K562 (cell line): ENCODE results near the gene TRAPPC1. TPM values are rescaled to one million over a fixed set of nuclear protein-coding genes. Genes with fewer than 3 reads are reported as not detected.

Source experiments
- ATAC-seq: fragments of 200-7000 bp; cut with Tn5 transposase; 3 replicates; pipeline ENCODE4 v1.9.1; 2020; ENCODE audit warnings: moderate library complexity
- BruUV-seq: library from RNA; stranded (reverse); fragments of 400-500 nt; replicated peaks from 2 replicates; lab custom pipeline; 2021; lab: Mats Ljungman, UMichigan
- CTCF ChIA-PET: fragments of 300-600 bp; formaldehyde crosslinking; extraction: SDS; loops from one replicate; lab custom pipeline; 2021; ENCODE audit warnings: low intra/inter-chr PET ratio; lab: Yijun Ruan, JAX
- POLR2A ChIA-PET: fragments of 300-600, 350-650 bp; sonication (Branson Sonifier 250); formaldehyde crosslinking; extraction: SDS; loops from one replicate; lab custom pipeline; 2021; ENCODE audit warnings: antibody characterized with exemption, inconsistent platforms; lab: Yijun Ruan, JAX
- DNase-seq, 4 experiments: peaks; one replicate each; pipeline versions ENCODE4 v3.0.0 to v3.0.0-alpha.2; 2011 to 2018; ENCODE audit warnings: low spot score in 3 of 4, mixed read lengths in 3 of 4; ENCODE audit errors: extremely low read depth in 1 of 4
- FAIRE-seq: peaks from 2 replicates; lab custom pipeline; 2011; peaks lifted over from hg19 to GRCh38; lab: Jason Lieb, UNC
- H2AFZ ChIP-seq: 2 replicates; pipeline ENCODE4 v1.6.0; 2011; ENCODE audit warnings: low read depth, low read length, control low read depth, inconsistent platforms
- H3K27ac ChIP-seq: fragments of 200-600 bp; 3 replicates; pipeline ENCODE4 v1.8.0; 2011; ENCODE audit warnings: low read depth, mild to moderate bottlenecking, control low read depth, inconsistent platforms, low read length, moderate library complexity, mixed read lengths; ENCODE audit errors: extremely low read depth
- H3K27me3 ChIP-seq, 2 experiments: fragments of 300-600 bp in 1 of 2; 2 replicates in 1 of 2; 3 replicates in 1 of 2; pipeline versions ENCODE4 v1.6.0 to v1.8.0; 2011; ENCODE audit warnings: inconsistent platforms in 2 of 2, low read length in 2 of 2, mild to moderate bottlenecking in 1 of 2, mixed read lengths in 1 of 2, moderate library complexity in 1 of 2; ENCODE audit not compliant: control insufficient read depth in 2 of 2, insufficient read depth in 2 of 2
- H3K36me3 ChIP-seq: fragments of 300-600 bp; 3 replicates; pipeline ENCODE4 v1.8.0; 2011; ENCODE audit warnings: mild to moderate bottlenecking, low read length, inconsistent platforms; ENCODE audit not compliant: control insufficient read depth, insufficient read depth
- H3K4me1 ChIP-seq, 2 experiments: fragments of 200-600 bp in 1 of 2; replicated peaks in 1 of 2; 2 replicates in 1 of 2; 3 replicates in 1 of 2; pipeline versions ENCODE4 v1.5.1 to v1.8.0; 2011; ENCODE audit warnings: inconsistent platforms in 2 of 2, low read length in 2 of 2, mild to moderate bottlenecking in 1 of 2, mixed read lengths in 1 of 2, moderate library complexity in 1 of 2; ENCODE audit not compliant: control insufficient read depth in 2 of 2, insufficient read depth in 2 of 2
- H3K4me2 ChIP-seq: 2 replicates; pipeline ENCODE4 v1.6.1; 2011; ENCODE audit warnings: low read length, control low read depth, inconsistent platforms, mixed read lengths; ENCODE audit not compliant: insufficient read depth
- H3K4me3 ChIP-seq: fragments of 200-600 bp; sonication (generic), shearing (Covaris generic); 2 replicates; pipeline ENCODE4 v1.5.1; 2016; ENCODE audit warnings: control low read depth, inconsistent platforms
- H3K79me2 ChIP-seq: fragments of 200-600 bp; 3 replicates; pipeline ENCODE4 v1.8.0; 2011; ENCODE audit warnings: low read length, inconsistent platforms; ENCODE audit not compliant: control insufficient read depth, insufficient read depth
- H3K9ac ChIP-seq, 2 experiments: 2 replicates each; pipeline versions ENCODE4 v1.6.0 to v1.6.1; 2011; ENCODE audit warnings: low read depth in 2 of 2, low read length in 2 of 2, control low read depth in 1 of 2, inconsistent platforms in 1 of 2, mild to moderate bottlenecking in 1 of 2, mixed read lengths in 1 of 2; ENCODE audit not compliant: insufficient read depth in 1 of 2
- H3K9me1 ChIP-seq: one replicate; pipeline ENCODE4 v1.6.0; 2011; ENCODE audit warnings: inconsistent platforms, mild to moderate bottlenecking, low read length, moderate library complexity; ENCODE audit not compliant: control insufficient read depth, insufficient read depth
- H3K9me3 ChIP-seq: replicated peaks from 2 replicates; pipeline ENCODE4 v1.5.1; 2011; ENCODE audit warnings: low read depth, low read length, inconsistent platforms; ENCODE audit not compliant: control insufficient read depth, insufficient read depth
- H4K20me1 ChIP-seq: replicated peaks from 2 replicates; pipeline ENCODE4 v1.6.1; 2011; ENCODE audit warnings: low read length, inconsistent platforms, mixed read lengths; ENCODE audit not compliant: control insufficient read depth, insufficient read depth
- CBX3 ChIP-seq, 2 experiments: IDR thresholded peaks; 1 replicate in 1 of 2; 2 replicates in 1 of 2; pipeline ENCODE4 v1.6.1; 2012; ENCODE audit warnings: inconsistent platforms in 2 of 2, low read length in 2 of 2, borderline replicate concordance in 1 of 2, control low read depth in 1 of 2
- EGR1 ChIP-seq: fragments of 450-650 bp; conservative IDR thresholded peaks from 2 replicates; pipeline ENCODE4 v1.6.1; 2017; ENCODE audit warnings: mild to moderate bottlenecking
- HMG20B ChIP-seq: fragments of 250-450 bp; sonication (Bioruptor Pico); IDR thresholded peaks from 2 replicates; pipeline ENCODE4 v1.5.0; 2021; ENCODE audit warnings: mild to moderate bottlenecking
- MCM2 ChIP-seq: fragments of 450-650 bp; IDR thresholded peaks from 2 replicates; pipeline ENCODE4 v1.6.1; 2017; ENCODE audit warnings: low read depth, mild to moderate bottlenecking
- NFRKB ChIP-seq: fragments of 450-650 bp; IDR thresholded peaks from 2 replicates; pipeline ENCODE4 v1.6.1; 2016; ENCODE audit warnings: low read depth
- RAD51 ChIP-seq: fragments of 450-650 bp; IDR thresholded peaks from 2 replicates; pipeline ENCODE4 v1.7.1; 2016; ENCODE audit warnings: low read depth, mild to moderate bottlenecking, borderline replicate concordance
- RNF2 ChIP-seq: sonication (generic); IDR thresholded peaks from 2 replicates; pipeline ENCODE4 v1.6.1; 2016
- TGIF2 ChIP-seq: sonication (generic); formaldehyde crosslinking; IDR thresholded peaks from 2 replicates; pipeline ENCODE4 v1.8.1; 2022; ENCODE audit warnings: mild to moderate bottlenecking, missing genetic modification reagents, moderate library complexity
- WGBS: fragments of 100-300 bp; shearing (Covaris generic); methylation state at CpG from one replicate; pipeline ENCODE4 v1.1.6; 2016; ENCODE audit warnings: low coverage, mixed read lengths; ENCODE audit not compliant: insufficient coverage; ENCODE audit errors: missing lambda C conversion rate; 5-methylcytosine and 5-hydroxymethylcytosine counted together
- in situ Hi-C: fragments of 300-500 bp; cut with MboI; formaldehyde crosslinking; loops from 4 replicates; pipeline ENCODE4 v1.15.0; 2018; ENCODE audit warnings: inconsistent platforms, mixed read lengths
- intact Hi-C: fragments of 100-400 bp; cut with micrococcal nuclease; formaldehyde crosslinking; loops from 2 replicates; pipeline ENCODE4 v1.14.2; 2022
- polyA plus RNA-seq, 8 experiments: library from polyadenylated mRNA; depleted of rRNA in 4 of 8; stranded (reverse) in 5 of 8; unstranded in 3 of 8; fragments of >200 nt; fragmentation: Nextera tagmentation in 2 of 8; fragmentation: Illumina TruSeq in 1 of 8; extraction: Ambion mirVana in 2 of 8; extraction: Trizol in 1 of 8; gene quantifications; 2 replicates each; pipeline versions ENCODE4 v1.2.1 to v1.2.3, GENCODE V29; 2011 to 2014; ENCODE audit warnings: inconsistent platforms in 1 of 8, missing spikeins in 1 of 8
- total RNA-seq, 7 experiments: library from RNA; depleted of rRNA in 6 of 7; stranded (reverse); fragments of >200 nt in 6 of 7; fragmentation: Illumina TruSeq in 2 of 7; extraction: Trizol in 2 of 7; gene quantifications; 2 replicates each; pipeline versions ENCODE4 v1.2.1 to v1.2.3, GENCODE V29; 2011 to 2021; ENCODE audit warnings: low replicate concordance in 1 of 7
- TF ChIP-seq, protein P1 (sequence below): fragments of 250-450 bp; sonication (Bioruptor Pico); IDR thresholded peaks from 2 replicates; pipeline ENCODE4 v1.4.0; 2020; ENCODE audit warnings: mild to moderate bottlenecking, moderate library complexity
- TF ChIP-seq, protein P2 (sequence below): sonication (generic); formaldehyde crosslinking; IDR thresholded peaks from 2 replicates; pipeline ENCODE4 v1.9.0; 2022; ENCODE audit warnings: mild to moderate bottlenecking, missing genetic modification reagents
- TF ChIP-seq, protein P3 (sequence below): fragments of 450-650 bp; IDR thresholded peaks from 2 replicates; pipeline ENCODE4 v1.6.1; 2016

TRAPPC1 gene
- total and polyA plus RNA-seq, 9 of the 15 experiments (the other 6 are each of a cell fraction or from before 2014, with no cell fraction given): 11.7 to 82.8 (median 36.2) TPM

DNA sequence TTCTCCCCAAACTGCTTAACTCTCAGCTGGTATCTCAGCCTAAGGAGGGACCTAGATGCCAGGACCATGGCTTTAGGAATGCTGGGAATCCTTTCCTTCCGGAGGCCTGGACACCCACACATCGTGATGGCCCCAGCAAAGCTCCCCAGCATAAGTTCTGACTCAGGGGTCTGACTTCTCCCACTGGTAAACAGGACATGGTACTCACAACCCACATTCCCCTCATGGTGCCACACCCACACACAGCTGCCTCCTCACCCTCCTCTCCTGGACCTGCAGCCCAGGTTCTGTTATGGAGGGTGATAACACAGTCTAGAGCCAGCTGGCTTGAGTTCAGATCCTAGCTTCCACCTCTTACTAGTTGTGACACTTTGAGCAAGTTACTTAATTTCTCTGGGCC lies 14.9 kb downstream of the TRAPPC1 start:
- ATAC-seq: no peak
- Histone ChIP-seq H4K20me1 (no peaks in the 10 kb centered on the region), H3K4me1 (peaks cover 18 to 24% of the 10 kb centered on the region in 2 experiments; a peak in 4 of 5 replicates), H3K79me2 (peaks cover 8% of the 10 kb centered on the region; the same call in 1 of the 3 replicates), H3K4me3 (no peak overlapping the region), H2AFZ (peak overlapping the region; percentile 87; the same call in 1 of the 2 replicates), H3K4me2 (peak overlapping the region; percentile 87), H3K9ac (peak overlapping the region; percentile 66 to 92; a peak in 3 of 4 replicates), H3K9me3 (no peaks in the 10 kb centered on the region), H3K9me1 (no peaks in the 10 kb centered on the region), H3K27ac (peak overlapping the region; percentile 88), H3K36me3 (peaks cover 1% of the 10 kb centered on the region; the same call in 1 of the 3 replicates), H3K27me3 (no peaks in the 10 kb centered on the region)
- ChIA-PET POLR2A (no interaction called here), CTCF (no interaction called here)
- peak in 1 of 4 experiments; percentile 20 for DNase-seq
- WGBS: 100% methylated on average over 2 of the region's 2 CpGs
- in situ Hi-C loops: loop anchor here (5.0 kb wide), 1 partner anchor 70 kb away; no protein-coding TSS in a partner anchor
- no peak for TF ChIP-seq HMG20B (CRISPR knock-in tag)
- peak; percentile 40 for TF ChIP-seq EGR1
- intact Hi-C loops: no loop called here
- no TSS peak for BruUV-seq
- FAIRE-seq: no peak

DNA sequence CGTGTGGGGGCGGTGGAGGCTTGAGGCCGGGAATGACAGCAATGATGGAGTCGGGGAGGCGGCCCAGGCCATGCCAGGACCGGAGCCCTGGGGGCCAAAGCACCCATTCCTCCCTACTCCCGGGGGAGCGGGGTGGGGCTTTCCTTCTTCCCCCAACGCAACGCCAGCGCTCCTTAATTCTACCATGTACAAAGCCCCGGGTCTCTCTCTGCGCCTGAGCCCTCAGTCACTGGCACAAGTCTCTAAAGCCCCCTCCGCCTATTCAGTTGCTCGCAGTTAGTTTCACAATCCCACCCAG lies 15.4 kb downstream of the TRAPPC1 start:
- in situ Hi-C loops: loop anchor here (5.0 kb wide), 1 partner anchor 71 kb away; no protein-coding TSS in a partner anchor
- TSS peak; percentile 57 for BruUV-seq
- TF ChIP-seq RAD51: 0 out of 2 replicates have a peak, but pooled peaks have one; percentile 10
- TF ChIP-seq, protein P1, sequence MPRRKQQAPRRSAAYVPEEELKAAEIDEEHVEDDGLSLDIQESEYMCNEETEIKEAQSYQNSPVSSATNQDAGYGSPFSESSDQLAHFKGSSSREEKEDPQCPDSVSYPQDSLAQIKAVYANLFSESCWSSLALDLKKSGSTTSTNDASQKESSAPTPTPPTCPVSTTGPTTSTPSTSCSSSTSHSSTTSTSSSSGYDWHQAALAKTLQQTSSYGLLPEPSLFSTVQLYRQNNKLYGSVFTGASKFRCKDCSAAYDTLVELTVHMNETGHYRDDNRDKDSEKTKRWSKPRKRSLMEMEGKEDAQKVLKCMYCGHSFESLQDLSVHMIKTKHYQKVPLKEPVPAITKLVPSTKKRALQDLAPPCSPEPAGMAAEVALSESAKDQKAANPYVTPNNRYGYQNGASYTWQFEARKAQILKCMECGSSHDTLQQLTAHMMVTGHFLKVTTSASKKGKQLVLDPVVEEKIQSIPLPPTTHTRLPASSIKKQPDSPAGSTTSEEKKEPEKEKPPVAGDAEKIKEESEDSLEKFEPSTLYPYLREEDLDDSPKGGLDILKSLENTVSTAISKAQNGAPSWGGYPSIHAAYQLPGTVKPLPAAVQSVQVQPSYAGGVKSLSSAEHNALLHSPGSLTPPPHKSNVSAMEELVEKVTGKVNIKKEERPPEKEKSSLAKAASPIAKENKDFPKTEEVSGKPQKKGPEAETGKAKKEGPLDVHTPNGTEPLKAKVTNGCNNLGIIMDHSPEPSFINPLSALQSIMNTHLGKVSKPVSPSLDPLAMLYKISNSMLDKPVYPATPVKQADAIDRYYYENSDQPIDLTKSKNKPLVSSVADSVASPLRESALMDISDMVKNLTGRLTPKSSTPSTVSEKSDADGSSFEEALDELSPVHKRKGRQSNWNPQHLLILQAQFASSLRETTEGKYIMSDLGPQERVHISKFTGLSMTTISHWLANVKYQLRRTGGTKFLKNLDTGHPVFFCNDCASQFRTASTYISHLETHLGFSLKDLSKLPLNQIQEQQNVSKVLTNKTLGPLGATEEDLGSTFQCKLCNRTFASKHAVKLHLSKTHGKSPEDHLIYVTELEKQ (CRISPR knock-in tag): 0 out of 2 replicates have a peak, but pooled peaks have one; percentile 26
- TF ChIP-seq CBX3 (IDR thresholded peaks at IDR 0.05; ENCODE audit: borderline replicate concordance in 1 of 2, low read length in 2 of 2): 0 out of 3 replicates have a peak, but pooled peaks of 1 of the 2 experiments have one; percentile 7
- TF ChIP-seq, protein P2, sequence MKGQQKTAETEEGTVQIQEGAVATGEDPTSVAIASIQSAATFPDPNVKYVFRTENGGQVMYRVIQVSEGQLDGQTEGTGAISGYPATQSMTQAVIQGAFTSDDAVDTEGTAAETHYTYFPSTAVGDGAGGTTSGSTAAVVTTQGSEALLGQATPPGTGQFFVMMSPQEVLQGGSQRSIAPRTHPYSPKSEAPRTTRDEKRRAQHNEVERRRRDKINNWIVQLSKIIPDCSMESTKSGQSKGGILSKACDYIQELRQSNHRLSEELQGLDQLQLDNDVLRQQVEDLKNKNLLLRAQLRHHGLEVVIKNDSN: peak; percentile 63
- TF ChIP-seq, protein P3, sequence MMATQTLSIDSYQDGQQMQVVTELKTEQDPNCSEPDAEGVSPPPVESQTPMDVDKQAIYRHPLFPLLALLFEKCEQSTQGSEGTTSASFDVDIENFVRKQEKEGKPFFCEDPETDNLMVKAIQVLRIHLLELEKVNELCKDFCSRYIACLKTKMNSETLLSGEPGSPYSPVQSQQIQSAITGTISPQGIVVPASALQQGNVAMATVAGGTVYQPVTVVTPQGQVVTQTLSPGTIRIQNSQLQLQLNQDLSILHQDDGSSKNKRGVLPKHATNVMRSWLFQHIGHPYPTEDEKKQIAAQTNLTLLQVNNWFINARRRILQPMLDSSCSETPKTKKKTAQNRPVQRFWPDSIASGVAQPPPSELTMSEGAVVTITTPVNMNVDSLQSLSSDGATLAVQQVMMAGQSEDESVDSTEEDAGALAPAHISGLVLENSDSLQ: peak; percentile 40
- TF ChIP-seq TGIF2 (CRISPR knock-in tag): no peak
- TF ChIP-seq RNF2: peak; percentile 54
- TF ChIP-seq NFRKB: no peak
- TF ChIP-seq MCM2: no peak

More for the DNA sequence above, 15.4 kb downstream of the TRAPPC1 start:
- Histone ChIP-seq H3K27ac (peak overlapping the region; percentile 88), H3K27me3 (no peaks in the 10 kb centered on the region), H4K20me1 (no peaks in the 10 kb centered on the region), H3K9me3 (no peaks in the 10 kb centered on the region), H3K79me2 (peaks cover 8% of the 10 kb centered on the region; the same call in 1 of the 3 replicates), H3K4me1 (peaks cover 18 to 24% of the 10 kb centered on the region in 2 experiments; a peak in 4 of 5 replicates), H2AFZ (peak overlapping the region; percentile 87), H3K4me3 (peak overlapping the region; percentile 29), H3K9ac (peak overlapping the region; percentile 66 to 92), H3K36me3 (peaks cover 6% of the 10 kb centered on the region; the same call in 1 of the 3 replicates), H3K4me2 (peak overlapping the region; percentile 87), H3K9me1 (no peaks in the 10 kb centered on the region)
- ATAC-seq (no peak), DNase-seq (no peak), FAIRE-seq (no peak)
- intact Hi-C loops: no loop called here
- 17% methylated on average over 15 of the region's 15 CpGs for WGBS
- POLR2A ChIA-PET: interaction anchor here (0.7 to 1.7 kb wide), 4 partner anchors 10 to 18 kb away, joined by 3 to 8 read pairs (median 4); partner anchors contain the start of genes CNTROB and TRAPPC1
- CTCF ChIA-PET: no interaction called here
